Endodermal cell (in vitro differentiated cells): Measurements from ENCODE around the gene CBR3. TPM values are rescaled to one million over a fixed set of nuclear protein-coding genes. Genes with fewer than 3 reads are reported as not detected.
A peak's percentile ranks its signal among the peaks of the same experiment; 100 is the strongest.
"Not testable (repeated sequence)": the region's sequence is repeated elsewhere in the genome, so short reads cannot be mapped to it uniquely, and the experiment has no call there.

Source experiments
- DNase-seq: peaks from one replicate; pipeline ENCODE4 v3.0.0-alpha.2; 2017
- H3K27ac ChIP-seq: 2 replicates; pipeline ENCODE4 v1.5.1; 2013; ENCODE audit warnings: mild to moderate bottlenecking, low read depth, low read length, moderate library complexity
- H3K27me3 ChIP-seq: 2 replicates; pipeline ENCODE4 v1.6.1; 2013; ENCODE audit warnings: mild to moderate bottlenecking, low read length, moderate library complexity; ENCODE audit not compliant: insufficient read depth, control insufficient read depth, poor library complexity, severe bottlenecking
- H3K36me3 ChIP-seq: 2 replicates; pipeline ENCODE4 v1.7.0; 2013; ENCODE audit warnings: mild to moderate bottlenecking, low read length, moderate library complexity; ENCODE audit not compliant: control insufficient read depth, insufficient read depth
- H3K4me1 ChIP-seq: one replicate; pipeline ENCODE4 v1.7.0; 2013; ENCODE audit warnings: low read length; ENCODE audit not compliant: control insufficient read depth, insufficient read depth
- H3K4me3 ChIP-seq: 2 replicates; pipeline ENCODE4 v1.5.1; 2013; ENCODE audit warnings: mild to moderate bottlenecking, low read length, moderate library complexity
- H3K9ac ChIP-seq: 2 replicates; pipeline ENCODE4 v1.6.1; 2013; ENCODE audit warnings: mild to moderate bottlenecking, low read length, moderate library complexity; ENCODE audit not compliant: poor library complexity, severe bottlenecking; ENCODE audit errors: extremely low read depth
- H3K9me3 ChIP-seq: 2 replicates; pipeline ENCODE4 v1.6.1; 2013; ENCODE audit warnings: mild to moderate bottlenecking, low read length, moderate library complexity; ENCODE audit not compliant: control insufficient read depth
- H3K27ac Mint-ChIP-seq: 2 replicates; pipeline ENCODE4 v1.8.0; 2020; ENCODE audit warnings: mixed read lengths
- H3K27me3 Mint-ChIP-seq: 2 replicates; pipeline ENCODE4 v1.8.0; 2021; ENCODE audit warnings: mild to moderate bottlenecking, mixed read lengths; ENCODE audit not compliant: insufficient read depth
- H3K36me3 Mint-ChIP-seq: 2 replicates; pipeline ENCODE4 v1.8.0; 2020; ENCODE audit warnings: low read depth, mixed read lengths
- H3K4me1 Mint-ChIP-seq: 2 replicates; pipeline ENCODE4 v1.8.0; 2020; ENCODE audit warnings: mixed read lengths
- H3K4me3 Mint-ChIP-seq: 2 replicates; pipeline ENCODE4 v1.8.0; 2020; ENCODE audit warnings: mild to moderate bottlenecking, moderate library complexity, mixed read lengths
- H3K9me3 Mint-ChIP-seq: 2 replicates; pipeline ENCODE4 v1.8.0; 2020; ENCODE audit warnings: mild to moderate bottlenecking, mixed read lengths
- CTCF ChIP-seq: fragments of 200-600 bp; sonication (generic); conservative IDR thresholded peaks from 2 replicates; pipeline ENCODE4 v1.5.0; 2021; ENCODE audit warnings: antibody characterized with exemption, mild to moderate bottlenecking
- WGBS, 2 experiments: methylation state at CpG; one replicate each; pipeline versions ENCODE4 v1.1.5 to v1.1.7; 2013; ENCODE audit warnings: missing lambda C conversion rate in 2 of 2, mixed read lengths in 1 of 2; ENCODE audit not compliant: insufficient coverage in 1 of 2, insufficient read length in 1 of 2; 5-methylcytosine and 5-hydroxymethylcytosine counted together
- total RNA-seq, 2 donors: library from RNA; stranded (reverse); fragmentation: NEBNext Ultra II Directional in 1 of 2; extraction: Animal tissue kit (Norgen Biotek cat#: 25700) in 1 of 2; gene quantifications; 2 replicates in 1 of 2; 3 replicates in 1 of 2; pipeline ENCODE4 v1.2.1, GENCODE V29; 2021

The CBR3 gene
- total RNA-seq, 2 donors from 2014 or later: not detected

GRCh38 chr21:36132696-36133095 is 2.2 kb upstream of the CBR3 start:
- Histone ChIP-seq H3K9ac (no peak overlapping the region), H3K4me3 (no peak overlapping the region), H3K9me3 (no peaks in the 10 kb centered on the region), H3K27me3 (peaks cover 64% of the 10 kb centered on the region), H3K36me3 (no peaks in the 10 kb centered on the region), H3K27ac (no peak overlapping the region), H3K4me1 (no peaks in the 10 kb centered on the region)
- Mint-ChIP-seq H3K27me3 (peaks cover 69% of the 10 kb centered on the region), H3K27ac (no peak overlapping the region), H3K9me3 (no peaks in the 10 kb centered on the region), H3K36me3 (no peaks in the 10 kb centered on the region), H3K4me1 (peaks cover 18% of the 10 kb centered on the region), H3K4me3 (no peak overlapping the region)
- no peak for DNase-seq
- 98% methylated on average over 5 to 8 of the region's 8 CpGs for WGBS, 2 experiments
- TF ChIP-seq CTCF: no peak

- peaks cover 73% of the 10 kb centered on the region for H3K27me3 Mint-ChIP-seq
- WGBS, 2 experiments: 1% methylated on average over 21 to 60 of the region's 60 CpGs
- Histone ChIP-seq H3K9ac (no peak overlapping the region), H3K4me1 (no peaks in the 10 kb centered on the region), H3K9me3 (no peaks in the 10 kb centered on the region), H3K4me3 (peak overlapping the region; percentile 74), H3K36me3 (no peaks in the 10 kb centered on the region), H3K27me3 (peaks cover 67% of the 10 kb centered on the region), H3K27ac (no peak overlapping the region)
- H3K9me3 Mint-ChIP-seq: no peaks in the 10 kb centered on the region
- DNase-seq: peak; percentile 78
- no peak for TF ChIP-seq CTCF
- H3K4me3 Mint-ChIP-seq: peak overlapping the region; percentile 51
- H3K4me1 Mint-ChIP-seq: peaks cover 11% of the 10 kb centered on the region
- H3K36me3 Mint-ChIP-seq: no peaks in the 10 kb centered on the region
- H3K27ac Mint-ChIP-seq: no peak overlapping the region
Measured at GRCh38 chr21:36135391-36136102, 668 bp downstream of the CBR3 start.

GRCh38 chr21:36139791-36140190 is 4.9 kb downstream of the CBR3 start:
- H3K4me3 Mint-ChIP-seq, H3K9me3 Mint-ChIP-seq, H3K9ac ChIP-seq, DNase-seq, H3K4me1 Mint-ChIP-seq, H3K4me3 ChIP-seq, H3K27ac ChIP-seq, H3K27ac Mint-ChIP-seq, H3K36me3 ChIP-seq, H3K9me3 ChIP-seq, H3K4me1 ChIP-seq, H3K36me3 Mint-ChIP-seq: not testable (repeated sequence)
- peaks cover 34% of the 10 kb centered on the region for H3K27me3 ChIP-seq
- peaks cover 39% of the 10 kb centered on the region for H3K27me3 Mint-ChIP-seq
- WGBS, 2 experiments: 94 to 95% methylated on average over 10 to 13 of the region's 13 CpGs
